Stimulated activated effector memory CD8-positive, alpha-beta T cell treated with anti-CD3 and anti-CD28 coated beads, Interleukin-12 subunit alpha, Interleukin-12 subunit beta, amount 100 ng/mL, for 72 hours (primary cell): ENCODE results near the gene LRMDA.

Experiments used
- ATAC-seq: fragments of 150-1000 bp; cut with Tn5 transposase; 2 replicates; pipeline ENCODE4 v1.10.0; 2021
- DNase-seq, 2 donors: peaks; one replicate each; pipeline ENCODE4 v3.0.0; 2021 to 2022; ENCODE audit warnings: low spot score in 2 of 2
- H3K27ac Mint-ChIP-seq: one replicate; pipeline ENCODE4 v1.8.0; 2022; ENCODE audit warnings: mild to moderate bottlenecking, mixed read lengths
- H3K36me3 Mint-ChIP-seq: one replicate; pipeline ENCODE4 v1.8.0; 2022; ENCODE audit warnings: mild to moderate bottlenecking, mixed read lengths
- H3K4me1 Mint-ChIP-seq: one replicate; pipeline ENCODE4 v1.8.0; 2022; ENCODE audit warnings: mixed read lengths
- H3K4me3 Mint-ChIP-seq: one replicate; pipeline ENCODE4 v1.8.0; 2022; ENCODE audit warnings: mild to moderate bottlenecking, mixed read lengths
- H3K9me3 Mint-ChIP-seq: one replicate; pipeline ENCODE4 v1.8.0; 2022; ENCODE audit warnings: mixed read lengths

The LRMDA gene

GRCh38 chr10:75492173-75492925 is 60.9 kb downstream of the LRMDA start:
- no peak overlapping the region for H3K4me3 Mint-ChIP-seq
- H3K36me3 Mint-ChIP-seq = no peaks in the 10 kb centered on the region
- no peaks in the 10 kb centered on the region for H3K9me3 Mint-ChIP-seq
- H3K4me1 Mint-ChIP-seq = no peaks in the 10 kb centered on the region
- H3K27ac Mint-ChIP-seq = no peak overlapping the region
- no peak for DNase-seq
- no peak for ATAC-seq

- ATAC-seq = no peak
- Mint-ChIP-seq H3K27ac (no peak overlapping the region), H3K36me3 (no peaks in the 10 kb centered on the region)
Observed at GRCh38 chr10:75493464-75493863, 62.0 kb downstream of the LRMDA start.

GRCh38 chr10:75495434-75496190 is 64.2 kb downstream of the LRMDA start:
- no peak overlapping the region for H3K4me3 Mint-ChIP-seq
- ATAC-seq (no peak), DNase-seq (no peak)
- H3K27ac Mint-ChIP-seq = no peak overlapping the region
- H3K36me3 Mint-ChIP-seq = no peaks in the 10 kb centered on the region
- H3K4me1 Mint-ChIP-seq = no peaks in the 10 kb centered on the region
- H3K9me3 Mint-ChIP-seq = no peaks in the 10 kb centered on the region

More at GRCh38 chr10:75493464-75493863, 62.0 kb downstream of the LRMDA start:
- no peak for DNase-seq
- Mint-ChIP-seq H3K9me3 (no peaks in the 10 kb centered on the region), H3K4me1 (no peaks in the 10 kb centered on the region), H3K4me3 (no peak overlapping the region)

- Mint-ChIP-seq H3K27ac (no peak overlapping the region), H3K9me3 (no peaks in the 10 kb centered on the region), H3K36me3 (no peaks in the 10 kb centered on the region), H3K4me1 (no peaks in the 10 kb centered on the region), H3K4me3 (no peak overlapping the region)
- ATAC-seq (no peak), DNase-seq (no peak)
Observed at GRCh38 chr10:75496191-75496567, 64.8 kb downstream of the LRMDA start.

GRCh38 chr10:75497997-75498883 is 66.8 kb downstream of the LRMDA start:
- Mint-ChIP-seq H3K4me3 (no peak overlapping the region), H3K36me3 (no peaks in the 10 kb centered on the region), H3K4me1 (no peaks in the 10 kb centered on the region), H3K9me3 (no peaks in the 10 kb centered on the region), H3K27ac (no peak overlapping the region)
- ATAC-seq (no peak), DNase-seq (no peak)

- DNase-seq (no peak), ATAC-seq (no peak)
- Mint-ChIP-seq H3K27ac (no peak overlapping the region), H3K36me3 (no peaks in the 10 kb centered on the region), H3K9me3 (no peaks in the 10 kb centered on the region), H3K4me3 (no peak overlapping the region), H3K4me1 (no peaks in the 10 kb centered on the region)
Observed at GRCh38 chr10:75498884-75499350, 67.5 kb downstream of the LRMDA start.

- ATAC-seq (no peak), DNase-seq (no peak)
- no peak overlapping the region for H3K27ac Mint-ChIP-seq
- no peak overlapping the region for H3K4me3 Mint-ChIP-seq
- no peaks in the 10 kb centered on the region for H3K36me3 Mint-ChIP-seq
- H3K9me3 Mint-ChIP-seq = no peaks in the 10 kb centered on the region
- H3K4me1 Mint-ChIP-seq = no peaks in the 10 kb centered on the region
Observed at GRCh38 chr10:75499556-75500160, 68.2 kb downstream of the LRMDA start.

- H3K4me1 Mint-ChIP-seq = no peaks in the 10 kb centered on the region
- H3K27ac Mint-ChIP-seq = no peak overlapping the region
- no peaks in the 10 kb centered on the region for H3K36me3 Mint-ChIP-seq
- no peak for ATAC-seq
- no peak for DNase-seq
- no peak overlapping the region for H3K4me3 Mint-ChIP-seq
- no peaks in the 10 kb centered on the region for H3K9me3 Mint-ChIP-seq
Observed at GRCh38 chr10:75502389-75502788, 71.0 kb downstream of the LRMDA start.

GRCh38 chr10:75502838-75503237 is 71.4 kb downstream of the LRMDA start:
- Mint-ChIP-seq H3K4me1 (no peaks in the 10 kb centered on the region), H3K27ac (no peak overlapping the region), H3K4me3 (no peak overlapping the region), H3K36me3 (no peaks in the 10 kb centered on the region), H3K9me3 (no peaks in the 10 kb centered on the region)
- DNase-seq (no peak), ATAC-seq (no peak)

- ATAC-seq (no peak), DNase-seq (no peak)
- no peak overlapping the region for H3K4me3 Mint-ChIP-seq
- H3K4me1 Mint-ChIP-seq = no peaks in the 10 kb centered on the region
- no peak overlapping the region for H3K27ac Mint-ChIP-seq
- no peaks in the 10 kb centered on the region for H3K9me3 Mint-ChIP-seq
- no peaks in the 10 kb centered on the region for H3K36me3 Mint-ChIP-seq
Observed at GRCh38 chr10:75505293-75505692, 73.9 kb downstream of the LRMDA start.

- H3K4me3 Mint-ChIP-seq = no peak overlapping the region
- H3K36me3 Mint-ChIP-seq = no peaks in the 10 kb centered on the region
- H3K9me3 Mint-ChIP-seq = no peaks in the 10 kb centered on the region
- DNase-seq = no peak
- no peak for ATAC-seq
- H3K4me1 Mint-ChIP-seq = no peaks in the 10 kb centered on the region
- no peak overlapping the region for H3K27ac Mint-ChIP-seq
Observed at GRCh38 chr10:75505840-75506506, 74.5 kb downstream of the LRMDA start.

- H3K4me1 Mint-ChIP-seq = no peaks in the 10 kb centered on the region
- no peak overlapping the region for H3K4me3 Mint-ChIP-seq
- H3K36me3 Mint-ChIP-seq = no peaks in the 10 kb centered on the region
- H3K9me3 Mint-ChIP-seq = no peaks in the 10 kb centered on the region
- no peak overlapping the region for H3K27ac Mint-ChIP-seq
- DNase-seq (no peak), ATAC-seq (no peak)
Observed at GRCh38 chr10:75506930-75507329, 75.5 kb downstream of the LRMDA start.

- Mint-ChIP-seq H3K4me3 (no peak overlapping the region), H3K36me3 (no peaks in the 10 kb centered on the region), H3K4me1 (no peaks in the 10 kb centered on the region), H3K9me3 (no peaks in the 10 kb centered on the region), H3K27ac (no peak overlapping the region)
- ATAC-seq (no peak), DNase-seq (no peak)
Observed at GRCh38 chr10:75507469-75507868, 76.0 kb downstream of the LRMDA start.

GRCh38 chr10:75508239-75508813 is 76.9 kb downstream of the LRMDA start:
- Mint-ChIP-seq H3K4me3 (no peak overlapping the region), H3K9me3 (no peaks in the 10 kb centered on the region), H3K4me1 (no peaks in the 10 kb centered on the region), H3K36me3 (no peaks in the 10 kb centered on the region), H3K27ac (no peak overlapping the region)
- DNase-seq (no peak), ATAC-seq (no peak)
